H1 (cell line): ENCODE data around the gene SLC4A1. TPM values are rescaled to one million over a fixed set of nuclear protein-coding genes. Genes with fewer than 3 reads are reported as not detected.

Experiments
- CTCF ChIA-PET: fragments of 300-600 bp; sonication (Branson Sonifier 250); formaldehyde crosslinking; loops from one replicate; lab custom pipeline; 2021; ENCODE audit not compliant: partially characterized antibody; lab: Charles Lee
- POLR2A ChIA-PET: fragments of 300-600 bp; sonication (Branson Sonifier 250); formaldehyde crosslinking; loops from one replicate; lab custom pipeline; 2021; ENCODE audit warnings: inconsistent platforms; ENCODE audit not compliant: partially characterized antibody; lab: Charles Lee
- DNase-seq, 2 experiments: peaks; one replicate each; pipeline versions ENCODE4 v3.0.0 to v3.0.0-alpha.2; 2010 to 2022; ENCODE audit warnings: low spot score in 2 of 2, low read depth in 1 of 2, mixed read lengths in 1 of 2
- FAIRE-seq: peaks from 2 replicates; lab custom pipeline; 2011; peaks lifted over from hg19 to GRCh38; lab: Jason Lieb, UNC
- H2AFZ ChIP-seq: 2 replicates; pipeline ENCODE4 v1.8.1; 2012; ENCODE audit warnings: low read length, inconsistent platforms
- H2AK5ac ChIP-seq: 2 replicates; pipeline ENCODE4 v1.6.1; 2013; ENCODE audit warnings: low read depth, low read length
- H2BK120ac ChIP-seq: replicated peaks from 2 replicates; pipeline ENCODE3; 2013; ENCODE audit warnings: low read depth, low read length, inconsistent platforms
- H2BK12ac ChIP-seq: 2 replicates; pipeline ENCODE4 v1.6.1; 2013; ENCODE audit warnings: low read depth, low read length
- H2BK15ac ChIP-seq: 2 replicates; pipeline ENCODE4 v1.6.1; 2013; ENCODE audit warnings: low read length
- H2BK20ac ChIP-seq: 2 replicates; pipeline ENCODE4 v1.6.1; 2013; ENCODE audit warnings: low read length
- H2BK5ac ChIP-seq: 2 replicates; pipeline ENCODE4 v1.6.1; 2013; ENCODE audit warnings: low read depth, low read length
- H3K14ac ChIP-seq: 2 replicates; pipeline ENCODE4 v1.6.1; 2013; ENCODE audit warnings: inconsistent platforms; ENCODE audit not compliant: insufficient read length
- H3K18ac ChIP-seq: 2 replicates; pipeline ENCODE4 v1.6.1; 2013; ENCODE audit warnings: low read length; ENCODE audit errors: extremely low read depth
- H3K23ac ChIP-seq: 2 replicates; pipeline ENCODE4 v1.6.1; 2013; ENCODE audit warnings: inconsistent platforms; ENCODE audit not compliant: insufficient read length
- H3K23me2 ChIP-seq: 2 replicates; pipeline ENCODE4 v1.6.1; 2013; ENCODE audit warnings: low read depth, low read length
- H3K27ac ChIP-seq: 2 replicates; pipeline ENCODE4 v1.6.1; 2011; ENCODE audit warnings: low read depth, low read length, inconsistent platforms
- H3K27me3 ChIP-seq, 4 experiments: replicated peaks in 1 of 4; 1 replicate in 1 of 4; 2 replicates in 3 of 4; pipeline versions ENCODE4 v1.6.1 to v1.8.1; 2011 to 2013; ENCODE audit warnings: low read length in 3 of 4, mild to moderate bottlenecking in 3 of 4, inconsistent platforms in 2 of 4, mixed read lengths in 2 of 4, moderate library complexity in 1 of 4; ENCODE audit not compliant: control insufficient read depth in 3 of 4, insufficient read depth in 3 of 4; ENCODE audit errors: extremely low read depth in 1 of 4
- H3K36me3 ChIP-seq, 4 experiments: 2 replicates each; pipeline versions ENCODE4 v1.6.1 to v1.8.1; 2011 to 2013; ENCODE audit warnings: mild to moderate bottlenecking in 4 of 4, low read length in 3 of 4, moderate library complexity in 2 of 4, control low read depth in 1 of 4, inconsistent platforms in 1 of 4; ENCODE audit not compliant: insufficient read depth in 4 of 4, control insufficient read depth in 2 of 4
- H3K4ac ChIP-seq: replicated peaks from 2 replicates; pipeline ENCODE3; 2013; ENCODE audit warnings: low read length, low read depth, mixed read lengths, inconsistent platforms; ENCODE audit not compliant: insufficient read length
- H3K4me1 ChIP-seq, 4 experiments: replicated peaks in 1 of 4; 1 replicate in 1 of 4; 2 replicates in 3 of 4; pipeline versions ENCODE4 v1.6.1 to v1.8.1; 2011 to 2013; ENCODE audit warnings: low read length in 3 of 4, inconsistent platforms in 2 of 4, mixed read lengths in 1 of 4; ENCODE audit not compliant: insufficient read depth in 4 of 4, control insufficient read depth in 3 of 4
- H3K4me2 ChIP-seq, 2 experiments: 2 replicates each; pipeline versions ENCODE4 v1.6.1 to v1.8.1; 2011 to 2013; ENCODE audit warnings: low read depth in 2 of 2, low read length in 2 of 2, control low read depth in 1 of 2, inconsistent platforms in 1 of 2, mild to moderate bottlenecking in 1 of 2; ENCODE audit not compliant: insufficient read depth in 1 of 2
- H3K4me3 ChIP-seq, 4 experiments: fragments of 200-600, 300-600 bp in 1 of 4; sonication (generic), shearing (Covaris generic), sonication (Bioruptor Twin) in 1 of 4; 2 replicates each; pipeline versions ENCODE4 v1.5.1 to v1.8.1; 2011 to 2016; ENCODE audit warnings: low read length in 4 of 4, low read depth in 3 of 4, control low read depth in 2 of 4, inconsistent platforms in 2 of 4, mild to moderate bottlenecking in 2 of 4, mixed read lengths in 1 of 4, moderate library complexity in 1 of 4; ENCODE audit not compliant: insufficient read depth in 2 of 4; ENCODE audit errors: extremely low read depth in 1 of 4
- H3K56ac ChIP-seq: replicated peaks from 2 replicates; pipeline ENCODE3; 2013; ENCODE audit warnings: low read depth, mild to moderate bottlenecking, mixed read lengths, low read length, inconsistent platforms; ENCODE audit not compliant: insufficient read length
- H3K79me1 ChIP-seq: 2 replicates; pipeline ENCODE4 v1.6.1; 2013; ENCODE audit warnings: low read depth, low read length, control low read depth
- H3K79me2 ChIP-seq, 2 experiments: 2 replicates each; pipeline versions ENCODE4 v1.6.1 to v1.8.1; 2012 to 2013; ENCODE audit warnings: low read length in 2 of 2, mild to moderate bottlenecking in 2 of 2, inconsistent platforms in 1 of 2; ENCODE audit not compliant: insufficient read depth in 2 of 2, control insufficient read depth in 1 of 2
- H3K9ac ChIP-seq, 4 experiments: replicated peaks in 1 of 4; 1 replicate in 1 of 4; 2 replicates in 3 of 4; pipeline versions ENCODE4 v1.6.1 to v1.8.1; 2011 to 2013; ENCODE audit warnings: low read depth in 3 of 4, low read length in 3 of 4, control low read depth in 2 of 4, mild to moderate bottlenecking in 2 of 4, moderate library complexity in 2 of 4, inconsistent platforms in 1 of 4; ENCODE audit errors: extremely low read depth in 1 of 4
- H3K9me3 ChIP-seq, 2 experiments: 2 replicates each; pipeline versions ENCODE4 v1.6.1 to v1.8.1; 2012 to 2013; ENCODE audit warnings: mild to moderate bottlenecking in 2 of 2, moderate library complexity in 2 of 2, control low read depth in 1 of 2, inconsistent platforms in 1 of 2, low read depth in 1 of 2, low read length in 1 of 2, mixed read lengths in 1 of 2; ENCODE audit not compliant: insufficient read depth in 2 of 2
- H4K20me1 ChIP-seq, 2 experiments: replicated peaks in 1 of 2; 2 replicates each; pipeline versions ENCODE3 to v1.8.1; 2011 to 2013; ENCODE audit warnings: inconsistent platforms in 2 of 2, low read length in 2 of 2, mild to moderate bottlenecking in 1 of 2; ENCODE audit not compliant: insufficient read depth in 2 of 2, control insufficient read depth in 1 of 2
- H4K5ac ChIP-seq: 2 replicates; pipeline ENCODE4 v1.6.1; 2013; ENCODE audit warnings: low read length, low read depth, mixed read lengths, inconsistent platforms; ENCODE audit not compliant: insufficient read length
- H4K8ac ChIP-seq: 2 replicates; pipeline ENCODE4 v1.8.0; 2013; ENCODE audit warnings: mild to moderate bottlenecking, moderate library complexity, low read length, inconsistent platforms; ENCODE audit not compliant: insufficient read depth; ENCODE audit errors: extremely low read depth
- H4K91ac ChIP-seq: replicated peaks from 2 replicates; pipeline ENCODE3; 2013; ENCODE audit warnings: low read length, mixed read lengths, inconsistent platforms; ENCODE audit not compliant: insufficient read length
- CHD2 ChIP-seq: IDR thresholded peaks from 2 replicates; pipeline ENCODE4 v1.6.1; 2012; ENCODE audit warnings: low read length, improper control_type of control experiment
- CREB1 ChIP-seq: IDR thresholded peaks from 2 replicates; pipeline ENCODE4 v1.6.1; 2012; ENCODE audit warnings: inconsistent platforms
- MAFK ChIP-seq: IDR thresholded peaks from 2 replicates; pipeline ENCODE4 v1.6.1; 2012; ENCODE audit warnings: low read depth, mild to moderate bottlenecking, improper control_type of control experiment, low read length
- RAD21 ChIP-seq, 2 experiments: IDR thresholded peaks in 1 of 2; conservative IDR thresholded peaks in 1 of 2; 2 replicates each; pipeline ENCODE4 v1.6.1; 2011; ENCODE audit warnings: low read depth in 2 of 2, low read length in 2 of 2, improper control_type of control experiment in 1 of 2, inconsistent platforms in 1 of 2, mild to moderate bottlenecking in 1 of 2, moderate library complexity in 1 of 2
- RFX5 ChIP-seq: IDR thresholded peaks from 2 replicates; pipeline ENCODE4 v1.6.1; 2011; ENCODE audit warnings: low read depth, low read length, improper control_type of control experiment, borderline replicate concordance
- SUZ12 ChIP-seq: fragments of 200-600 bp; sonication (generic); IDR thresholded peaks from 2 replicates; pipeline ENCODE4 v1.6.1; 2012; ENCODE audit warnings: mild to moderate bottlenecking, inconsistent platforms, low read length, moderate library complexity, mixed read lengths
- WGBS, 2 experiments: shearing (Covaris generic) in 1 of 2; methylation state at CpG; one replicate each; pipeline versions ENCODE4 v1.1.6 to v1.1.7; 2013 to 2015; ENCODE audit warnings: low lambda C conversion rate in 2 of 2, mixed read lengths in 2 of 2, inconsistent platforms in 1 of 2, low coverage in 1 of 2, missing lambda C conversion rate in 1 of 2; ENCODE audit not compliant: insufficient replicate concordance in 2 of 2, insufficient coverage in 1 of 2, insufficient read length in 1 of 2; ENCODE audit errors: extremely low coverage in 1 of 2, missing lambda C conversion rate in 1 of 2; 5-methylcytosine and 5-hydroxymethylcytosine counted together
- polyA plus RNA-seq, 7 experiments: library from polyadenylated mRNA; depleted of rRNA in 3 of 7; stranded (reverse) in 5 of 7; unstranded in 2 of 7; fragments of >200 nt in 5 of 7; fragments of 200-250 nt in 2 of 7; gene quantifications; 1 replicate in 5 of 7; 2 replicates in 1 of 7; 4 replicates in 1 of 7; pipeline versions ENCODE4 v1.2.1 to v1.2.3, GENCODE V29; 2011 to 2013; ENCODE audit warnings: missing spikeins in 2 of 7, mixed read lengths in 2 of 7
- total RNA-seq: library from RNA; stranded (reverse); fragmentation: NEBNext Ultra II Directional; extraction: Animal tissue kit (Norgen Biotek cat#: 25700); gene quantifications from 2 replicates; pipeline ENCODE4 v1.2.1, GENCODE V29; 2021
- TF ChIP-seq, protein P1 (sequence below), 3 experiments: IDR thresholded peaks; 1 replicate in 2 of 3; 2 replicates in 1 of 3; pipeline versions ENCODE4 v1.5.1 to v1.6.1; 2011; ENCODE audit warnings: low read length in 3 of 3, mild to moderate bottlenecking in 3 of 3, inconsistent platforms in 2 of 3, low read depth in 1 of 3, moderate library complexity in 1 of 3; ENCODE audit not compliant: insufficient read depth in 1 of 3; ENCODE audit errors: control extremely low read depth in 1 of 3
- TF ChIP-seq, protein P2 (sequence below): IDR thresholded peaks from 2 replicates; pipeline ENCODE4 v1.6.1; 2012; ENCODE audit warnings: inconsistent platforms

Gene SLC4A1
- total and polyA plus RNA-seq, 2 of the 8 experiments (the other 6 are each of a cell fraction or from before 2014, with no cell fraction given): 0.08 TPM; not detected in 1

DNA sequence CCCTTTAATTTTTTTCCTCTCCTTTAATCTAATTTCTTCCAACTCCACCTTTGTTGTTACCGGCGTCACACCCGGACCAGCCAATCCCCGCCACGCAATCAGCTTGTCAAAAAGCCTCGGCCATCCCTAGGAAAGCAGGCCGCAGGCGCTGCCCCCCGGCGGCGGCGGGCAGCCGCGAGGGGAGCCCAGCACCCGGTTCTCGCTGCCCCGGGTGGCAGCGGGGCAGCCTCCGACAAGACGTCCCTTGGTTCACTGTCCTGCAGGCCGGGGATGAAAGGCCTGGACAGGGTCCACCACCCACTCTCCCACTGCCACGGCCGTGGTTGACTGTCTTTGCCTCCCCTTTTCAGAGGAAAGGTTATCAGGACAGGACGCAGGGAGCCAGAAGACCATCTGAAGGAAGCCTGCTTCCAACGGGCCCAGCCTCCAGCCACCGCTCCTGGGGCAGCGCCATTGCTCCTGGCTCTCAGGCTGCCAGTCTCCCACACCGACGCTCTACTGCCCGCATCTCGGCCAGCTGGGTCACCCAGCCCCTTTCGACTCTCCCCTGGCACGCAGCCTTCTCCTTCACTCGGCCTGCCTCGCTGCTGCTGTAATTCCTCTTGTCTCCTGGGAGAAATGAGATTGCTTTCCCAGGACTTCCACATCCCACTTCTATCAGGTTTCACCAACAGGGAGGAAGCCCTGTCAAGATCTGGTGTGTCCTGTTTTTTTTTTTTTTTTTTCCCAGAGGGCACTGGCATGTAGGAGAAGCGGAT, 45.6 kb downstream of the SLC4A1 start:
- Histone ChIP-seq H3K23ac (no peak overlapping the region), H4K5ac (no peak overlapping the region), H3K9ac (peak overlapping the region in 3 of 4 experiments; percentile 5 to 29 (median 10); a peak in 3 of 7 replicates), H3K79me1 (no peaks in the 10 kb centered on the region; the same call in 1 of the 2 replicates), H3K4me1 (peaks cover under 1 to 17% (median 4%) of the 10 kb centered on the region in 4 experiments; a peak in 6 of 7 replicates), H3K14ac (no peak overlapping the region), H2BK12ac (no peak overlapping the region), H4K8ac (no peak overlapping the region), H3K23me2 (peaks cover 21% of the 10 kb centered on the region), H2BK5ac (no peak overlapping the region; the same call in 1 of the 2 replicates), H2AFZ (no peak overlapping the region), H3K56ac (no peak overlapping the region), H2BK120ac (no peak overlapping the region), H3K9me3 (no peaks in the 10 kb centered on the region), H2AK5ac (no peak overlapping the region), H3K27ac (no peak overlapping the region), H3K79me2 (peaks cover 6 to 9% of the 10 kb centered on the region in 2 experiments), H3K4me3 (peak overlapping the region; percentile 55 to 100 (median 82)), H3K4me2 (peak overlapping the region; percentile 84 to 97), H2BK20ac (no peak overlapping the region), H3K36me3 (no peaks in the 10 kb centered on the region), H3K18ac (peak overlapping the region; percentile 32), H3K4ac (no peak overlapping the region), H3K27me3 (no peaks in the 10 kb centered on the region), H2BK15ac (no peak overlapping the region), H4K20me1 (no peaks in the 10 kb centered on the region), H4K91ac (no peak overlapping the region)
- WGBS, 2 experiments: 4% methylated on average over 36 of the region's 36 CpGs; no CpG with 5 or more reads in 1 of the 2 experiments
- DNase-seq: peak in 1 of 2 experiments; percentile 75
- no peak for FAIRE-seq
- ChIA-PET POLR2A (interaction anchor here (0.7 to 4.9 kb wide), 24 partner anchors 9 to 144 kb away, joined by 3 to 58 read pairs (median 4); partner anchors contain the start of genes ASB16, GRN, RUNDC3A and SLC25A39), CTCF (interaction anchor here (0.6 to 3.3 kb wide), 21 partner anchors 10 to 285 kb away, joined by 3 to 26 read pairs (median 4); partner anchors contain the start of genes GRN and SLC25A39)
- TF ChIP-seq CHD2 (no peak), RFX5 (no peak), RAD21 (IDR thresholded peaks at IDR 0.05 in 1 of 2, conservative IDR thresholded peaks at IDR 0.05 in 1 of 2; ENCODE audit: low read depth in 2 of 2, low read length in 2 of 2) (peak in 1 of 2 experiments; percentile 25; a peak in 1 of 4 replicates), MAFK (no peak), CREB1 (0 out of 2 replicates have a peak, but pooled peaks have one; percentile 3), SUZ12 (0 out of 2 replicates have a peak, but pooled peaks have one; percentile 8)
- TF ChIP-seq, protein P1, sequence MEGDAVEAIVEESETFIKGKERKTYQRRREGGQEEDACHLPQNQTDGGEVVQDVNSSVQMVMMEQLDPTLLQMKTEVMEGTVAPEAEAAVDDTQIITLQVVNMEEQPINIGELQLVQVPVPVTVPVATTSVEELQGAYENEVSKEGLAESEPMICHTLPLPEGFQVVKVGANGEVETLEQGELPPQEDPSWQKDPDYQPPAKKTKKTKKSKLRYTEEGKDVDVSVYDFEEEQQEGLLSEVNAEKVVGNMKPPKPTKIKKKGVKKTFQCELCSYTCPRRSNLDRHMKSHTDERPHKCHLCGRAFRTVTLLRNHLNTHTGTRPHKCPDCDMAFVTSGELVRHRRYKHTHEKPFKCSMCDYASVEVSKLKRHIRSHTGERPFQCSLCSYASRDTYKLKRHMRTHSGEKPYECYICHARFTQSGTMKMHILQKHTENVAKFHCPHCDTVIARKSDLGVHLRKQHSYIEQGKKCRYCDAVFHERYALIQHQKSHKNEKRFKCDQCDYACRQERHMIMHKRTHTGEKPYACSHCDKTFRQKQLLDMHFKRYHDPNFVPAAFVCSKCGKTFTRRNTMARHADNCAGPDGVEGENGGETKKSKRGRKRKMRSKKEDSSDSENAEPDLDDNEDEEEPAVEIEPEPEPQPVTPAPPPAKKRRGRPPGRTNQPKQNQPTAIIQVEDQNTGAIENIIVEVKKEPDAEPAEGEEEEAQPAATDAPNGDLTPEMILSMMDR (IDR thresholded peaks at IDR 0.05; ENCODE audit: control extremely low read depth in 1 of 3, insufficient read depth in 1 of 3, low read depth in 1 of 3, low read length in 3 of 3): peak in 1 of 3 experiments; percentile 15; a peak in 1 of 4 replicates
- TF ChIP-seq, protein P2, sequence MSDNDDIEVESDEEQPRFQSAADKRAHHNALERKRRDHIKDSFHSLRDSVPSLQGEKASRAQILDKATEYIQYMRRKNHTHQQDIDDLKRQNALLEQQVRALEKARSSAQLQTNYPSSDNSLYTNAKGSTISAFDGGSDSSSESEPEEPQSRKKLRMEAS: 0 out of 2 replicates have a peak, but pooled peaks have one; percentile 4
